IPS DF 4.7 (cell line): ENCODE data around the gene ERICH2.

Source experiments
- DNase-seq: peaks from one replicate; pipeline ENCODE4 v3.0.0-alpha.2; 2013; ENCODE audit warnings: low spot score; ENCODE audit errors: extremely low read depth

ERICH2 gene

DNA sequence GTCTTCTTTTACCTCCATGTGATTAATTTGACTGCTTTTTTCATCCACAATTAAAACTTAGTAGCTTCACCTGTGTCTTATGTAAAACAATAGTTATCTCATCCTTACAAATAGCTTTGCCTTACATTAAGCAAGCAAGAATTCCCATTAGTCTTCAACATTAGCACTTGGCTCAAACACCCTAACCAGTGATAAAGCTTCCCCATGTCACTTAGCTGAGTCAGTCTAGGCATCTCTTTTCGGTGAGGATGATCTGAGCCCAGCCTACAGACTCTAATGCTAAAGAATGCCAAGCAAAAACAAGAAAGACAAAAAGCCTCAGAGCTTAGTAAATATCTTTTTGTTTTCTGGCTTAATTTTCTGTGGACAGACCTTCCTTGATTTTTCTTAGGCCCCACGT, 72.6 kb downstream of the ERICH2 start:
- DNase-seq: no peak

DNA sequence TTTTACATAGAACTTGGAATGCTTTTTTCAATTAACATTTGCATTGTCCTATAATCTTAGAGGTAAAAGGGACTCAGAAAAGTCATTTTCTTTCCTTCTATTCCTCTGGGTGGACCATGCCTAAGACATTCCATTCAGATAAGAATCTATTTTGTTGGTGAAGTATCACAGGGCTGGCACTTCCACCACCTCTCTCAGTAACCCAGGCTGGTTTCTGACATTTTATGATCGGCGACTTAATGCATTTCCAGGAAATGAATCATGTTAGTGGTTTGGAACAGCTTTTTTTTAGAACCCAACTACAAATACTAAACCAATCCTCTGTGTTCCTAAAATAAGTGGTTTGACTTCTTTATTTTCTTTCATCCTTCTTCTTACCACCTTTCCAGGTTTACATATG, 73.5 kb downstream of the ERICH2 start:
- no peak for DNase-seq

DNA sequence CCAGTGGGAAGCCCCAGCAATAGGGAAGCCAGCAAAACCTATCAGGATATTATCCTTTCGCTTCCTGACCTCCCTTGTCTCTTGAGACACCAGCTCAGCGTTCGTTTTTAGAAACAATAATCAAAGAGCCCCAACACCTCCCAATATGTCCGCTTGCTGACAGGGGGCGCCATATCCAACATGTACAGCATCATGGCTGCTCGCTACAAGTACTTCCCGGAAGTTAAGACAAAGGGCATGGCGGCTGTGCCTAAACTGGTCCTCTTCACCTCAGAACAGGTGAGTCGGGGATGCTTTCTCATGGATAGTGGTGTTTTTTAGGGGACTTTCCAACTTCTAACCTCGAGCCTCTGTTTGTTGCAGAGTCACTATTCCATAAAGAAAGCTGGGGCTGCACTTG, 75.2 kb downstream of the ERICH2 start:
- DNase-seq: no peak

DNA sequence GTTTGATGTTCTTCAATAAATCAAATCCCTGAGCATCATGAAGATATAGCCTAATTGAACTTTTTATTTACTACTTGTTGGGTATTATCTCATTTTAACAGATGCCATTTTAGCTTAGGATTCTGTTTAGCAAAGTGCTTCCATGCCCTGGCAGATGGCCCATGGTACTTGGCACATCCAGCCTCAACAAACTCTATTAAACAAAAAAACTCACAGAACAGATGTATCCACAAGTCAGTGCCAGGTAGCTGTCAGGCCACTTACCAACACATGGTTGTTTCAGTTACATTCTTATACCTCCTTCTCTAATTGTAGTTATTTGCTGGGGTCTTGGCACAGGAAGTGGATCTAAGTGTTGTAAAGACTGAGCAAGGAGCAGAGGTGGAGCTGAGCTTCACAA, 76.1 kb downstream of the ERICH2 start:
- no peak for DNase-seq

DNA sequence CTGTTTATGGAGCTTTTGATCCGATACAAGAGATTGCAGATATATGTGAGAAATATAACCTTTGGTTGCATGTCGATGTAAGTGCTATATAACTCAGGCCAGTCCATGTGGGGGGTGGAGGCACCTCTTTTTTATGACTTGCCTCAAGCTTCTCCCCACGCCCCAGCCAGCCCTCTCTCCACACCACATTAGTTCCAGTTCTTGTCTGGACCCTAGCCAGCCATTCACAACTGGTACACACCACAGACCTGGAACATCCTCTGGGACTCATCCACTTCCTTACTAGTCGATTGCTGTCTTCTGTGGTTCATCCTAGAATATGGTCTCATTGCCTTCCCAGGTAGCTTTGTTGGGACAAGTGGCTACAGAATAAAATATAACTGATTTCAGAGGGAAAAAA, 77.5 kb downstream of the ERICH2 start:
- DNase-seq: no peak
